Dermis lymphatic vessel endothelial cell (primary cell): ENCODE data around the gene MORN4. TPM values are rescaled to one million over a fixed set of nuclear protein-coding genes. Genes with fewer than 3 reads are reported as not detected.

Experiments used
- total RNA-seq: library from RNA; depleted of rRNA; stranded (reverse); fragments of >200 nt; gene quantifications from 2 replicates; pipeline ENCODE4 v1.2.1, GENCODE V29; 2014

MORN4 gene
- 2.2 and 2.3 TPM in 2 replicates for total RNA-seq

DNA sequence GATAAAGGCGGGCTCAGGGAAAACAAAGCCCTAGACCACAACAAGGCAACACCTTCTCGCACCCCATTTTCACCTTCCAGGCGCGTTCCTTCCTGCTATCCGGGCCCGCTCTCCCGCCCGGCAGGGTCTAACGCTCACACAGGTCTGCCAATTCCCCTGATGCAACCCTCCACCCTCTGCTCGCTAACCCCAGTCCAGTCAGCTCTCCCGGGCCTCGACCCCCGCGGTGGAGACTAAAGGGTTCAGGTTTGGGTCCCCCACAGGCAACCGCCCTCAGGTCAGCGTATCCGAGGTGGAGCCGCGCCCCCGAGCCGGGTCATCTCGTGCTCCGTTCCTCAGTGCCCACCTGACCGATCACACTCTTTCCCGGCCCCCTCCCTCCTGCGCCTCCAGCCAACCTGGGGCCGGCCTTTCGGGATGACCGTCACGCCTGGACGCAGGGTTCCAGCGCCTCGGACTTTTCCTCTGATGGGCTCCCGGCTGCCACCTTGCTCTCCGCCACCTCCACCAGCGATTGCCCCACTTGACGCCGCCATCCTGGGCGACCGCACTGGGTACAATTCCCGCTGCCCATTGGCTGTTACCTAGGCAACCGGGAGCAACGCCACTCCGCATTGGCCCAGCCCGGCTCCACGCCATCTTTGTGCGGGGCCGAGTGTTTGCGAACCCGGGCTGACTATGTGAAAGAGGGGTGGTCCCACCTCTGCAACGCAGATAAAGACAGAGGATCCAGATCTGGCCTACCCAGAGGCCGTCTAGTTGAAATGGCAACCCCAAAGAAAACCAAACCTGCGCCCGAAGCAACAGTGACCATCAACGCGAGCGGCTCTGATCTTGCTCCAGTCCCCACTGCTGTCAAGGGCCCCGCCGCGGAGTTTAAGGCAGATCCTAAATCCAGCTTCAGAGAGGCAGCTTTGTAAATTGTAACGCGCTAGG lies at the start of gene MORN4:
TSS of gene MORN4 (minus strand) at position 552 of the 936 bp plus-strand sequence. CDS start 13,847 bp downstream, outside the sequence.

DNA sequence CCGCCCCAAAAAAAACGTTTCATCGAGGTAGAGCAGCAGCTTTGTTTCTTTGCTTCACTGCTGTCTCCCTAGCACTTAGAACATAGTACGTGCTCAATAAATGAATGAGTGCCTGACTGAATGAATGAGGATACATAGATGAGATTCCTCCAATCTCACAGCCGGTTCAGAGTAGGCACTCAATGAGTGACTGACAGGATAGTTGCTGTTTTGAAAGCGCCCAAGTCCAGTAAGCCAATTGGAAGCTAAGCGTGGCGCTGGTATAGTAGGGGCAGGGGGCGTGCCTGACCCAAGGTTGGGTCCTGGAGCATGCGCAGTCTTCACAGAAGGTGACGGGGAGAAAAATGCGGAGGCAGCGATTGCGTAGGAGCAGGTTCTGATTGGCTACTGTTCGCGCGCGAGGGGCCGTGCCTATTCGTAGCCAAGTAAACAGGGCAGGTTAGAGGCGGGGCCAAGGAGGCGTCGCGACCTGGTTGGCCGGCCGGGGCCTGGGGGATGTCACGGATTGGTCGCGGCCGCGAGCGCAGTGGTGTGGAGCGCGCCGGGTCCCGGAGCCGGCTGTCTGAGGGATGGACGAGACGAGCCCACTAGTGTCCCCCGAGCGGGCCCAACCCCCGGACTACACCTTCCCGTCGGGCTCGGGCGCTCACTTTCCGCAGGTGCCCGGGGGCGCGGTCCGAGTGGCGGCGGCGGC lies 7.0 kb upstream of the MORN4 start, which contains the start of gene PI4K2A:
TSS of gene PI4K2A (plus strand) at position 498 of the 694 bp plus-strand sequence. CDS start at position 570, 72 bp downstream.

DNA sequence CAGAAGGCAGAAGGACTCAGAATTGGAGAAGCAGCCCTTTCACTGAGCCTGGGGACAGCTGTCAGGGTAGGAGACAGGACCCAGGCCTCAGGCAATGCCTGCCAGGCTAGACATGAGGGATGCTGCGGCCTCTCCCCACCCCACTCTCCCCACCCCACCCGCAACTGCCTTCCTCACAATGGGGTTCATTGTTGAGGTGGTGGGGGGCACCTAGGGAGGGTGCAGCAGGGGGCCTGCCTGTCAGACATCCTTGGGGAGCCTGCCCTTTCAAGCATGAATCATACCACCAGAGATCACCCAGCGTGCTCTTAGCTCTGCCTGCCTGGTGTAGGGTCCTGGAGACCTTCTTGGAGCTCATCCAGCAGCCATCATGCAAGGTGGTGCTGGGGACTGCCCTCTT lies 43.8 kb downstream of the MORN4 start, which contains the start of gene C10orf62:
TSS of gene C10orf62 (plus strand) at position 243 of the 400 bp plus-strand sequence. CDS start 177 bp downstream, outside the sequence.

DNA sequence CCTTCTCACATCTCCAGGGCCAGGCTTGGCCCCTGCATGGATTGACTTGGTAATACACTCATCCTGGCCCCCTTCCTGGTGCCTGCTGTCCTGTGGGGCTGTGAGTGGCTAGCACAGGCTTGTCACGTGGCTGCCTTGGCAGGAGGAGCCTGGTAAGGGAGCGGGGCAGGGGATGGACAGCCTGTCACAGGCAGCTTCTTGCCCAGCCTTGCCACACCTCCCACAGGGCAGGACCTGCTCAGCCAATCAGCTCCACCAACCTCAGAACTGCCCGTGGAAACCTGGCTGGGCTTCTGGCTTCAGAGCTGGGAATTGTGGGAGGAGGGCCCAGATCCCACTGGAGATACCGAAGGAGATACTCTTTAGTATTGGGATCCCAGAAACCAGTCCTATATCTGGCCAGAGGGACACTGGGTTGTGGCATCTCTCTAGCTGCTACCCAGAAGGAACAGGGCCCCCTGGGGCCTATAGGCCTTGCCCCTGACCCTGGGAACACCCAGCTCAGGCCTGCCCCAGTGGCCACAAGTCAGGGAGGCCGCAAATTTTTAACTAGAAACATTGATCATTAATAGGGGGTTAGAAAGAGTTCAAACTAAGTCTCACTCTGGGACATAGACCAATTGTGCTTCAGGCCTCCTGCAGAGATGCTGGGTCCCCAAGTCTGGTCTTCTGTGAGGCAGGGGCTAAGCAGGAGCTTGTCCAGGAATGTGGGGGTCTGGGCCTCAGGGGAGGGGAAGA lies 49.1 kb downstream of the MORN4 start, which contains the start of gene HOGA1:
TSS of gene HOGA1 (plus strand) at position 330 of the 738 bp plus-strand sequence. CDS start at position 645, 315 bp downstream.

DNA sequence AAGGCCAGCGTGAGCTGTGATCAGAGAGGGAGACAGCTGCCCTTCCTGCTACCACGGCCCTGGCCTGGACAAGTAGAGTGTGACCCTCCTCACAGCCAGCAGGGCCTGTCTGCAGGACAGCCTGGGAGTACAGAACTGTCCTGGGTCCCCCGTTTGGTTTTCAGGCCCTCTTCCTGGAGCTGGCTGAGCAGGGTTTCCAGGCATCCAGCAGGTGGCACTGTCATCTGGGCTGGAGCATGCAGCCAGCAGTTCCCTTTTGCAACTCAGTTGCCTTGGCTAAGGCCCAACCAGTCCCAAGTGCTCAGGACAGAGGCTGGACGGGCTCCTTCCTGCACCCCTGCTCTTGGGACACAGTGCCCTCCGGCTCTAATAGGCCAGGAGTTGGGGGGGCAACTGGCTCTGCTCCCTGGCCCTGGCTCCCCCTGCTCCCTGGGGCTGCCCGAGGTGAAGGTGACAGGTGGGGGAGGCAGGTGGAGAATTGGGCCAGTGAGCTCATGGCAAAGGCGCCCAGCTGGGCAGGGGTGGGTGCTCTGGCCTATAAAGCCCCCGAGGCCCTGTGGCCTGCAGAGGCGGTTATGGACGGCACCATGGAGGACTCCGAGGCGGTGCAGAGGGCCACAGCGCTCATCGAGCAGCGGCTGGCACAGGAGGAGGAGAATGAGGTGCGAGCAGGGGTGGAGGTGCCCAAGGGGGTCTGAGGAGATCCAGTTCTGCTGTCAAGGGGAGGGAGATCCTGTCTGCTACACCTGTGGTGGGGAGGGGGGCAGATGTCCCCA lies 60.9 kb downstream of the MORN4 start, which contains the start of gene ANKRD2:
TSS of gene ANKRD2 (plus strand) at position 566 of the 776 bp plus-strand sequence. CDS start at position 576, 10 bp downstream.

Other genes starting within 250 kb of the MORN4 start
- gene RRP12, start 232.2 kb downstream of the MORN4 start, total RNA-seq, result 5.9 and 9.6 TPM in 2 replicates
- gene PGAM1, start 207.3 kb downstream of the MORN4 start, total RNA-seq, result 167 and 205 TPM in 2 replicates
- 21.7 and 25.5 TPM in 2 replicates for gene EXOSC1, start 187.5 kb downstream of the MORN4 start, total RNA-seq
- 20.7 and 22.6 TPM in 2 replicates for gene ZDHHC16, start 187.3 kb downstream of the MORN4 start, total RNA-seq
- 50.7 and 55.1 TPM in 2 replicates for gene MMS19, start 135.1 kb downstream of the MORN4 start, total RNA-seq
- 31.5 and 47.9 TPM in 2 replicates for gene UBTD1, start 134.6 kb downstream of the MORN4 start, total RNA-seq
- 0.11 and 0.26 TPM in 2 replicates for gene ANKRD2, start 60.7 kb downstream of the MORN4 start, total RNA-seq
- gene HOGA1, start 49.1 kb downstream of the MORN4 start, total RNA-seq, result 0.26 and 0.43 TPM in 2 replicates
- not detected in 2 replicates for gene C10orf62, start 43.8 kb downstream of the MORN4 start, total RNA-seq
- gene PI4K2A, start 7.2 kb upstream of the MORN4 start, total RNA-seq, result 9.1 and 9.2 TPM in 2 replicates
- 2.4 and 6.3 TPM in 2 replicates for gene AVPI1, start 53.7 kb upstream of the MORN4 start, total RNA-seq
- gene MARVELD1, start 80.2 kb upstream of the MORN4 start, total RNA-seq, result 6.2 and 7.5 TPM in 2 replicates
- gene ZFYVE27, start 103.6 kb upstream of the MORN4 start, total RNA-seq, result 13.1 and 15.7 TPM in 2 replicates
- not detected in 2 replicates for gene SFRP5, start 138.5 kb upstream of the MORN4 start, total RNA-seq
- gene GOLGA7B, start 216.3 kb upstream of the MORN4 start, total RNA-seq, result 0.09 and 0.11 TPM in 2 replicates